Calu3 (cell line): ENCODE results near the gene KLHL29. TPM values are rescaled to one million over a fixed set of nuclear protein-coding genes. Genes with fewer than 3 reads are reported as not detected.

Source experiments
- BruUV-seq: library from RNA; stranded (reverse); fragments of 400-500 nt; replicated peaks from 2 replicates; lab custom pipeline; 2021; lab: Mats Ljungman, UMichigan
- CTCF ChIA-PET: fragments of 300-600 bp; sonication (Branson Sonifier 250); formaldehyde crosslinking; loops from one replicate; lab custom pipeline; 2022; ENCODE audit warnings: antibody characterized with exemption; lab: Charles Lee
- DNase-seq: peaks from one replicate; pipeline ENCODE4 v3.0.0; 2022
- H3K27ac Mint-ChIP-seq: one replicate; pipeline ENCODE4 v1.8.0; 2022; ENCODE audit warnings: mixed read lengths; ENCODE audit not compliant: unreplicated experiment
- H3K27me3 Mint-ChIP-seq: one replicate; pipeline ENCODE4 v1.8.0; 2022; ENCODE audit warnings: mixed read lengths; ENCODE audit not compliant: unreplicated experiment
- H3K36me3 Mint-ChIP-seq: one replicate; pipeline ENCODE4 v1.8.0; 2022; ENCODE audit warnings: mild to moderate bottlenecking, moderate library complexity, mixed read lengths; ENCODE audit not compliant: insufficient read depth, unreplicated experiment
- H3K4me1 Mint-ChIP-seq: one replicate; pipeline ENCODE4 v1.8.0; 2022; ENCODE audit warnings: mild to moderate bottlenecking, low read depth, mixed read lengths; ENCODE audit not compliant: unreplicated experiment
- H3K4me3 Mint-ChIP-seq: one replicate; pipeline ENCODE4 v1.8.0; 2022; ENCODE audit warnings: mild to moderate bottlenecking, low read depth, moderate library complexity, mixed read lengths; ENCODE audit not compliant: unreplicated experiment
- H3K9me3 Mint-ChIP-seq: one replicate; pipeline ENCODE4 v1.8.0; 2022; ENCODE audit warnings: low read depth, mixed read lengths; ENCODE audit not compliant: unreplicated experiment
- intact Hi-C: fragments of 100-400 bp; cut with micrococcal nuclease; formaldehyde crosslinking; loops from one replicate; pipeline ENCODE4 v1.10.0; 2022; ENCODE audit not compliant: unreplicated experiment
- total RNA-seq: library from RNA; stranded (reverse); gene quantifications from 2 replicates; pipeline ENCODE4 v1.2.3, GENCODE V29; 2022
- TF ChIP-seq, protein P1 (sequence below): fragments of 200-600 bp; IDR thresholded peaks from one replicate; pipeline ENCODE4 v1.8.0; 2022; ENCODE audit warnings: antibody characterized with exemption; ENCODE audit not compliant: unreplicated experiment

The KLHL29 gene
- total RNA-seq, 1 experiment from 2014 or later, result 11.9 TPM

DNA sequence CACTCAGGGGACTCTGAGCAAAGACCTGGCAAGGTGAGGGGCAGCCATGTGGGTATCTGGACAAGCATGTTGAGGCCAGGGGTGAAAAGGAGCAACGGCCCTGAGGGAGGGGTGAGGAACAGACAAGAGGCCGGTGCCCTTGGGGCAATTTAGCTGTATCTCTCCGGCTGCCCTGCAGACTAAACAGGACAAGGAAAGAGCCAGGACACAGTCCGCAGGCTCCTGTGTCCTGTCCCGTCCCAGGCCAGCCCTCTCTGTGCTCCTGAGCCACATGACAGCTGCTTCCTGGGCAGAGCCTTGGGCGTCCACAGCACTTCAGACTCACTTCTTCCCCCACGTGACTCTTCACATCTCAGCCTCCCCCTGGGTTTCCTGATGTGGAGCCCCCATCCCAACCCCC, 206.1 kb downstream of the KLHL29 start:
- Mint-ChIP-seq H3K4me3 (no peak overlapping the region), H3K36me3 (no peaks in the 10 kb centered on the region), H3K4me1 (no peaks in the 10 kb centered on the region), H3K27ac (no peak overlapping the region), H3K9me3 (no peaks in the 10 kb centered on the region), H3K27me3 (no peaks in the 10 kb centered on the region)
- TF ChIP-seq, protein P1, sequence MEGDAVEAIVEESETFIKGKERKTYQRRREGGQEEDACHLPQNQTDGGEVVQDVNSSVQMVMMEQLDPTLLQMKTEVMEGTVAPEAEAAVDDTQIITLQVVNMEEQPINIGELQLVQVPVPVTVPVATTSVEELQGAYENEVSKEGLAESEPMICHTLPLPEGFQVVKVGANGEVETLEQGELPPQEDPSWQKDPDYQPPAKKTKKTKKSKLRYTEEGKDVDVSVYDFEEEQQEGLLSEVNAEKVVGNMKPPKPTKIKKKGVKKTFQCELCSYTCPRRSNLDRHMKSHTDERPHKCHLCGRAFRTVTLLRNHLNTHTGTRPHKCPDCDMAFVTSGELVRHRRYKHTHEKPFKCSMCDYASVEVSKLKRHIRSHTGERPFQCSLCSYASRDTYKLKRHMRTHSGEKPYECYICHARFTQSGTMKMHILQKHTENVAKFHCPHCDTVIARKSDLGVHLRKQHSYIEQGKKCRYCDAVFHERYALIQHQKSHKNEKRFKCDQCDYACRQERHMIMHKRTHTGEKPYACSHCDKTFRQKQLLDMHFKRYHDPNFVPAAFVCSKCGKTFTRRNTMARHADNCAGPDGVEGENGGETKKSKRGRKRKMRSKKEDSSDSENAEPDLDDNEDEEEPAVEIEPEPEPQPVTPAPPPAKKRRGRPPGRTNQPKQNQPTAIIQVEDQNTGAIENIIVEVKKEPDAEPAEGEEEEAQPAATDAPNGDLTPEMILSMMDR, result no peak
- CTCF ChIA-PET, result no interaction called here
- DNase-seq, result no peak
- no TSS peak for BruUV-seq
- intact Hi-C loops, result no loop called here

DNA sequence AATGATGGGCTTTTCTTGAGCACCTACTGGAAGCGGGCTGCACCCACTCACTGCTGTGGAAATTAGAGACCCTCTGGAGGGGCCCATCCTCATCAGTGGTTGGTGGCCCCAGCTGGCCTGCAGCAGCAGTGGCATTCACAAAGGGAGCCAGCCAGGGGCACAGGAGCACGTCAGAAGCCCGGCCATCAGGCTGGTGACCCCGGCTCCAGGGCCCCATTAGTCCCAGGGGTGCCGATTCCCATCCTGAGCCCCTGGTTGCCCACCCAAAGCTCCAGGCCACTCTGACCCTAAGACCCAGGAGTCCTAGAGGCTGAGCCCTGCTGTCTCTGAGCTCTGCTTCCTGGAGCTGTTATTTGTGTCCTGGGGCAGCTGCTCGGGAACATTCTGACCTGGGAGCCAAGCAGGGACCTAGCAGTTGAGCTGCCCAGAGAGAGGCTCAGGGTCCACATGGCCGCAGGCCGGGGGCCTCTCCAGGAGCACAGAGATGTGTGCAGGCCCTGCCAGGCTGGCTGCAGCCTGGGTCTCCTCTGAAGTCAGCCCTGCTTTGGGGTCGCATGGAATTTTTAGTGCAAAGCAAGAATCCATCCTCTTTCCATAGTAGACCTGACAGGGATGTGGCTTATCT, 207.2 kb downstream of the KLHL29 start:
- TF ChIP-seq, protein P1, result no peak
- Mint-ChIP-seq H3K4me1 (no peaks in the 10 kb centered on the region), H3K9me3 (no peaks in the 10 kb centered on the region), H3K36me3 (no peaks in the 10 kb centered on the region), H3K27me3 (no peaks in the 10 kb centered on the region), H3K4me3 (no peak overlapping the region), H3K27ac (no peak overlapping the region)
- intact Hi-C loops, result no loop called here
- BruUV-seq, result no TSS peak
- CTCF ChIA-PET, result no interaction called here
- DNase-seq, result no peak

DNA sequence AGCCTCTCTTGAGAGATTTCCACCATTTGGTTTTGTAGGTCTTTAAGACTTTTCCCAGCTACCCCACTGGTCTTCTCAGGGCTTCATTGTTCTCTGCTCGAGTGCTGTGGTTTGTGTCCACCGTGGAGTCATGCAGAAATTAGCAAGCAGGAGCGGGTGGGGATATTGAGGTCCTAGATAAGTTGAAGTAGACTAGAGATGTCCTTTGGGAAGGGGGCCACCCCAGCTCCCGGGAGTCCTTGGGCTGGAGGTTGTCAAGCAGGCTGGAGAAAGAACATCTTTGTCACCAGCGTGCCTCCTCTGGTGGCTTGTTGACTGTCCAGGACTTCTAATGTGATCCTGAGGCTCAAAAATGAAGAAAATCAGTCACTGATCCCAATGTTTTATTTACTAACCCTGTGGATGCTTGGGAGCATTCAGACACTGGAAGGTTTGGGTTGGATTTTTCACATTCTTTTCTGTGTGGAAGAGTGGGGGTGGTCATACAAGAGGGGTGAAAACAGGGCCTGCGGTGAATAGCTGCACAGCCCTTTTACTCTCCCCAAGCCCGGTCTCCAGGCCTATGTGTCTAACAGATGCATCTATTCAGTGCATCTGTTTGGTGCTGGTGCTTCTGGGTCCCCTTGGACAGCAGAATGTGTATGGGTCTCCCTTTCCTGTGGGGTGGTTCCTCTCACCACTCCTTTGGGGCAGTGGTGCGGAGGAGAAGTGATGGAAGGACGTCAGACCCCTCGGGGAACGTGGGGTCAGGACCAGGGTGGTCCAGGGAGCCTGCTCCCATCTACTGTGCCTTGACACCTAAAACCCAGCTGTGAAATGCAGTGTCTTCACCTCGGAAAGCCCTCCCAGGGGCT, 208.1 kb downstream of the KLHL29 start:
- intact Hi-C loops, result no loop called here
- Mint-ChIP-seq H3K9me3 (no peaks in the 10 kb centered on the region), H3K36me3 (no peaks in the 10 kb centered on the region), H3K27me3 (no peaks in the 10 kb centered on the region), H3K4me1 (no peaks in the 10 kb centered on the region), H3K27ac (no peak overlapping the region), H3K4me3 (no peak overlapping the region)
- TF ChIP-seq, protein P1, result no peak
- CTCF ChIA-PET, result no interaction called here
- BruUV-seq, result no TSS peak
- DNase-seq, result no peak

DNA sequence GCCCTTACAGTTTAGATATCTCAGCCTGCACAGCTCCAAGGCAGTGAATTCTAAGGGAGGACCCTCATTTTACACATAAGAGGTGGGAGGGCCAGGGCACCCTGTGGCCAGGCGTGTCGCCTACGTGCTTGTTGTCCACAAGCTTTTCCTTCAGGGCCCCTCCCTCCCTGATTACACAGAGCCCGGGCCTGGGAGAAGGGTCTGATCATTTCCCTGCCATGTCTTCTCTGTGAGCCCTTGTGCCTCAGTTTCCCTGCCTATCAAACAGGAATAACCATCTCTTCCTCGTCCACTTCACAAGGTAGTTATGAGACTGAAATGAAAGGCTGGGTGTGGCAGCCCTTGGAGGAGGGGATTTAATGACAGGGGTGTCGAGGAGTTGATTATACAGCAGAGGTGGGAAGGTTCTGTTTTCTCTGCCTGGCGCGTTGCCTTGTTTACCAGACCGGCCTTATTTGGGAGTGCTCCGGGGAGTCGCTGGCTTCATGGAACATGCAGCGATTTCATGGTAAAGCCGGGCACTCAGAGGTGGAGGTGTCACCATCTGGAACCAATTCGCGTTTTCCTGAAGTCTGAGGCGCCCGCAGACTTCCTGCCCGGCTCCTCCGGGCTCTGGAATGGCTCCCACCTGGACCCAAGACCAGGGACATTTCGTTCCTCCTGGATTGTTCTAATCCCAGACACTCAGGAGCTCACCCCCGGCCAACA, 208.9 kb downstream of the KLHL29 start:
- TF ChIP-seq, protein P1, result no peak
- Mint-ChIP-seq H3K4me3 (no peak overlapping the region), H3K27me3 (no peaks in the 10 kb centered on the region), H3K36me3 (no peaks in the 10 kb centered on the region), H3K27ac (no peak overlapping the region), H3K4me1 (no peaks in the 10 kb centered on the region), H3K9me3 (no peaks in the 10 kb centered on the region)
- intact Hi-C loops, result no loop called here
- DNase-seq, result no peak
- CTCF ChIA-PET, result no interaction called here
- no TSS peak for BruUV-seq
